Ovary (tissue), 3 donors: ENCODE measurements around the gene FGD3.

Source experiments
- POLR2A ChIP-seq: fragments of 450-650 bp; IDR thresholded peaks from one replicate; pipeline ENCODE4 v1.6.1; 2017; ENCODE audit warnings: antibody characterized with exemption, mild to moderate bottlenecking, moderate library complexity
- TF ChIP-seq, protein P1 (sequence below), 3 donors: fragments of 450-650 bp in 2 of 3; fragments of 200-600 bp in 1 of 3; IDR thresholded peaks; one replicate each; pipeline versions ENCODE4 v1.5.1 to v1.8.0; 2016 to 2022; ENCODE audit warnings: antibody characterized with exemption in 3 of 3, mild to moderate bottlenecking in 1 of 3
- donor health status: DM: no; HTN: no; CAD: no.

- TF ChIP-seq POLR2A = no peak
- TF ChIP-seq, protein P1, sequence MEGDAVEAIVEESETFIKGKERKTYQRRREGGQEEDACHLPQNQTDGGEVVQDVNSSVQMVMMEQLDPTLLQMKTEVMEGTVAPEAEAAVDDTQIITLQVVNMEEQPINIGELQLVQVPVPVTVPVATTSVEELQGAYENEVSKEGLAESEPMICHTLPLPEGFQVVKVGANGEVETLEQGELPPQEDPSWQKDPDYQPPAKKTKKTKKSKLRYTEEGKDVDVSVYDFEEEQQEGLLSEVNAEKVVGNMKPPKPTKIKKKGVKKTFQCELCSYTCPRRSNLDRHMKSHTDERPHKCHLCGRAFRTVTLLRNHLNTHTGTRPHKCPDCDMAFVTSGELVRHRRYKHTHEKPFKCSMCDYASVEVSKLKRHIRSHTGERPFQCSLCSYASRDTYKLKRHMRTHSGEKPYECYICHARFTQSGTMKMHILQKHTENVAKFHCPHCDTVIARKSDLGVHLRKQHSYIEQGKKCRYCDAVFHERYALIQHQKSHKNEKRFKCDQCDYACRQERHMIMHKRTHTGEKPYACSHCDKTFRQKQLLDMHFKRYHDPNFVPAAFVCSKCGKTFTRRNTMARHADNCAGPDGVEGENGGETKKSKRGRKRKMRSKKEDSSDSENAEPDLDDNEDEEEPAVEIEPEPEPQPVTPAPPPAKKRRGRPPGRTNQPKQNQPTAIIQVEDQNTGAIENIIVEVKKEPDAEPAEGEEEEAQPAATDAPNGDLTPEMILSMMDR (IDR thresholded peaks at IDR 0.05) = no peak
These were observed 84.5 kb downstream of the FGD3 start for GRCh38 chr9:93031629-93032430.
